Liver (tissue), 9 donors: ENCODE data around the gene C16orf74. TPM values are rescaled to one million over a fixed set of nuclear protein-coding genes. Genes with fewer than 3 reads are reported as not detected.
A peak's percentile ranks its signal among the peaks of the same experiment; 100 is the strongest.

ENCODE experiments used
- DNase-seq: peaks from one replicate; pipeline ENCODE4 v3.0.0-alpha.2; 2017; ENCODE audit warnings: low spot score
- H3K27ac ChIP-seq, 2 donors: one replicate each; pipeline ENCODE4 v1.7.0; 2013; ENCODE audit warnings: inconsistent platforms in 2 of 2, low read length in 2 of 2, control low read depth in 1 of 2, low read depth in 1 of 2, mild to moderate bottlenecking in 1 of 2
- H3K27me3 ChIP-seq, 4 donors: one replicate each; pipeline versions ENCODE4 v1.6.1 to v1.7.0; 2013; ENCODE audit warnings: low read length in 3 of 4, inconsistent platforms in 1 of 4, mild to moderate bottlenecking in 1 of 4, moderate library complexity in 1 of 4; ENCODE audit not compliant: control insufficient read depth in 4 of 4, insufficient read depth in 4 of 4
- H3K36me3 ChIP-seq, 4 donors: one replicate each; pipeline versions ENCODE4 v1.6.1 to v1.7.0; 2013; ENCODE audit warnings: low read length in 3 of 4, mild to moderate bottlenecking in 3 of 4, low read depth in 1 of 4, moderate library complexity in 1 of 4; ENCODE audit not compliant: control insufficient read depth in 4 of 4, insufficient read depth in 3 of 4
- H3K4me1 ChIP-seq, 4 donors: one replicate each; pipeline versions ENCODE4 v1.6.1 to v1.7.0; 2013; ENCODE audit warnings: low read length in 3 of 4, mild to moderate bottlenecking in 3 of 4, moderate library complexity in 1 of 4; ENCODE audit not compliant: control insufficient read depth in 4 of 4, insufficient read depth in 4 of 4
- H3K4me3 ChIP-seq, 3 donors: one replicate each; pipeline versions ENCODE4 v1.6.1 to v1.7.0; 2013; ENCODE audit warnings: low read length in 3 of 3, control low read depth in 1 of 3, low read depth in 1 of 3, mild to moderate bottlenecking in 1 of 3
- H3K9ac ChIP-seq, 2 donors: one replicate each; pipeline ENCODE4 v1.7.0; 2013; ENCODE audit warnings: low read length in 2 of 2, mild to moderate bottlenecking in 2 of 2, moderate library complexity in 2 of 2, control low read depth in 1 of 2, low read depth in 1 of 2
- H3K9me3 ChIP-seq, 4 donors: one replicate each; pipeline versions ENCODE4 v1.6.1 to v1.7.0; 2013; ENCODE audit warnings: low read length in 3 of 4; ENCODE audit not compliant: control insufficient read depth in 4 of 4
- EGR1 ChIP-seq, 2 donors: IDR thresholded peaks; 2 replicates each; pipeline ENCODE4 v1.6.1; 2016 to 2018; ENCODE audit warnings: antibody characterized with exemption in 2 of 2, low read depth in 2 of 2
- FOXA1 ChIP-seq: IDR thresholded peaks from 2 replicates; pipeline ENCODE4 v1.6.1; 2016; ENCODE audit warnings: antibody characterized with exemption
- GABPA ChIP-seq, 2 donors: IDR thresholded peaks in 1 of 2; conservative IDR thresholded peaks in 1 of 2; 2 replicates each; pipeline ENCODE4 v1.6.1; 2016; ENCODE audit warnings: antibody characterized with exemption in 2 of 2, mild to moderate bottlenecking in 1 of 2, moderate library complexity in 1 of 2
- HNF4G ChIP-seq: IDR thresholded peaks from 2 replicates; pipeline ENCODE4 v1.6.1; 2016; ENCODE audit warnings: antibody characterized with exemption
- JUND ChIP-seq, 2 donors: IDR thresholded peaks; 2 replicates each; pipeline ENCODE4 v1.6.1; 2016; ENCODE audit warnings: antibody characterized with exemption in 2 of 2
- MAX ChIP-seq: IDR thresholded peaks from 2 replicates; pipeline ENCODE4 v1.6.1; 2016; ENCODE audit warnings: antibody characterized with exemption
- RAD21 ChIP-seq, 2 donors: IDR thresholded peaks; 2 replicates each; pipeline ENCODE4 v1.6.1; 2016; ENCODE audit warnings: antibody characterized with exemption in 2 of 2, mild to moderate bottlenecking in 2 of 2
- TAF1 ChIP-seq: conservative IDR thresholded peaks from 2 replicates; pipeline ENCODE4 v1.6.1; 2016; ENCODE audit warnings: antibody characterized with exemption, mild to moderate bottlenecking
- YY1 ChIP-seq: IDR thresholded peaks from 2 replicates; pipeline ENCODE4 v1.6.1; 2016; ENCODE audit warnings: antibody characterized with exemption, mild to moderate bottlenecking
- WGBS: extraction: QIAGEN DNeasy Blood & Tissue Kit; methylation state at CpG from one replicate; pipeline ENCODE4 v1.1.7; 2013; 5-methylcytosine and 5-hydroxymethylcytosine counted together
- polyA plus RNA-seq, 2 donors: library from polyadenylated mRNA; stranded (reverse) in 1 of 2; unstranded in 1 of 2; fragments of 200-250 nt in 1 of 2; fragments of >200 nt in 1 of 2; fragmentation: Nextera tagmentation in 1 of 2; extraction: Ambion mirVana in 1 of 2; gene quantifications; one replicate each; pipeline versions ENCODE4 v1.2.1 to v1.2.3, GENCODE V29; 2013 to 2015
- total RNA-seq, 2 donors: library from RNA; depleted of rRNA; stranded (reverse); fragments of >200 nt; gene quantifications; one replicate each; pipeline ENCODE4 v1.2.3, GENCODE V29; 2014
- TF ChIP-seq, protein P1 (sequence below): fragments of 150-350 bp; IDR thresholded peaks from 2 replicates; pipeline ENCODE4 v1.5.1; 2017; ENCODE audit warnings: improper control_type of control experiment, low read depth, low read length; ENCODE audit not compliant: missing input control
- TF ChIP-seq, protein P2 (sequence below): IDR thresholded peaks from 2 replicates; pipeline ENCODE4 v1.6.1; 2016; ENCODE audit warnings: antibody characterized with exemption, mild to moderate bottlenecking
- TF ChIP-seq, protein P3 (sequence below): IDR thresholded peaks from 2 replicates; pipeline ENCODE4 v1.6.1; 2016; ENCODE audit warnings: antibody characterized with exemption
- donor health status: healthy.
- donor health status: healthy.
- donor health status: healthy.
- donor health status: healthy.
- donor health status: healthy.

The C16orf74 gene
- total and polyA plus RNA-seq, 4 donors: 0.37 to 0.75 (median 0.43) TPM

GRCh38 chr16:85759631-85760419, 8.9 kb upstream of the C16orf74 start:
- Histone ChIP-seq H3K4me3 (no peak overlapping the region), H3K27me3 (no peaks in the 10 kb centered on the region), H3K27ac (no peak overlapping the region), H3K9ac (no peak overlapping the region), H3K4me1 (no peaks in the 10 kb centered on the region), H3K9me3 (no peaks in the 10 kb centered on the region), H3K36me3 (no peaks in the 10 kb centered on the region)
- DNase-seq: peak; percentile 48
- 52% methylated on average over 20 of the region's 20 CpGs for WGBS
- TF ChIP-seq MAX (no peak), RAD21 (IDR thresholded peaks at IDR 0.05) (peak; percentile 72 to 81)
- TF ChIP-seq, protein P1, sequence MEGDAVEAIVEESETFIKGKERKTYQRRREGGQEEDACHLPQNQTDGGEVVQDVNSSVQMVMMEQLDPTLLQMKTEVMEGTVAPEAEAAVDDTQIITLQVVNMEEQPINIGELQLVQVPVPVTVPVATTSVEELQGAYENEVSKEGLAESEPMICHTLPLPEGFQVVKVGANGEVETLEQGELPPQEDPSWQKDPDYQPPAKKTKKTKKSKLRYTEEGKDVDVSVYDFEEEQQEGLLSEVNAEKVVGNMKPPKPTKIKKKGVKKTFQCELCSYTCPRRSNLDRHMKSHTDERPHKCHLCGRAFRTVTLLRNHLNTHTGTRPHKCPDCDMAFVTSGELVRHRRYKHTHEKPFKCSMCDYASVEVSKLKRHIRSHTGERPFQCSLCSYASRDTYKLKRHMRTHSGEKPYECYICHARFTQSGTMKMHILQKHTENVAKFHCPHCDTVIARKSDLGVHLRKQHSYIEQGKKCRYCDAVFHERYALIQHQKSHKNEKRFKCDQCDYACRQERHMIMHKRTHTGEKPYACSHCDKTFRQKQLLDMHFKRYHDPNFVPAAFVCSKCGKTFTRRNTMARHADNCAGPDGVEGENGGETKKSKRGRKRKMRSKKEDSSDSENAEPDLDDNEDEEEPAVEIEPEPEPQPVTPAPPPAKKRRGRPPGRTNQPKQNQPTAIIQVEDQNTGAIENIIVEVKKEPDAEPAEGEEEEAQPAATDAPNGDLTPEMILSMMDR: peak; percentile 58

DNA sequence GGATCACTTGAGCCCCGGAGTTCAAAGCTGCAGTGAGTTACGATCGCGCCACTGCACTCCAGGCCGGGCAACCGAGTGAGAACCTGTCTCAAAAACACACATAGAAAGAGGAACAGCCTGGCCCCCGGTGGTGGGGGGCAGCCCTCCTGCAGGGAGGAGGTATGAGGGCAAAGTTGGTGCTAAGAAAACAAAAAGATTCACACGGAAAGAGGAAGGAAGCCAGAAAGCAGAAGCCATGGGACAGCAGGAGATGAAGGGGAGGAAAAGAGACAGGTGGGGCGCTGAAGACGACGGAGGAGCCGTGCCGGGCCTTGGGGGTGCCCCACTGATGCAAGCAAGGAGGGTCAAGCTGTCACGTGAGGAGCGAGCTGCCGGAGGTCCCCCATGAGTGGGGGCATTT, 8.2 kb upstream of the C16orf74 start:
- no peak overlapping the region for H3K27ac ChIP-seq

GRCh38 chr16:85757341-85757822, 6.5 kb upstream of the C16orf74 start:
- H3K27me3 ChIP-seq: no peaks in the 10 kb centered on the region
- DNase-seq: no peak
- no peak overlapping the region for H3K27ac ChIP-seq
- no peaks in the 10 kb centered on the region for H3K4me1 ChIP-seq
- WGBS: 86% methylated on average over 7 of the region's 7 CpGs
- H3K9ac ChIP-seq: no peak overlapping the region
- H3K36me3 ChIP-seq: no peaks in the 10 kb centered on the region
- H3K4me3 ChIP-seq: no peak overlapping the region
- no peaks in the 10 kb centered on the region for H3K9me3 ChIP-seq
- no peak for TF ChIP-seq RAD21 (IDR thresholded peaks at IDR 0.05)
- TF ChIP-seq HNF4G: no peak
- TF ChIP-seq TAF1: no peak
- TF ChIP-seq, protein P2, sequence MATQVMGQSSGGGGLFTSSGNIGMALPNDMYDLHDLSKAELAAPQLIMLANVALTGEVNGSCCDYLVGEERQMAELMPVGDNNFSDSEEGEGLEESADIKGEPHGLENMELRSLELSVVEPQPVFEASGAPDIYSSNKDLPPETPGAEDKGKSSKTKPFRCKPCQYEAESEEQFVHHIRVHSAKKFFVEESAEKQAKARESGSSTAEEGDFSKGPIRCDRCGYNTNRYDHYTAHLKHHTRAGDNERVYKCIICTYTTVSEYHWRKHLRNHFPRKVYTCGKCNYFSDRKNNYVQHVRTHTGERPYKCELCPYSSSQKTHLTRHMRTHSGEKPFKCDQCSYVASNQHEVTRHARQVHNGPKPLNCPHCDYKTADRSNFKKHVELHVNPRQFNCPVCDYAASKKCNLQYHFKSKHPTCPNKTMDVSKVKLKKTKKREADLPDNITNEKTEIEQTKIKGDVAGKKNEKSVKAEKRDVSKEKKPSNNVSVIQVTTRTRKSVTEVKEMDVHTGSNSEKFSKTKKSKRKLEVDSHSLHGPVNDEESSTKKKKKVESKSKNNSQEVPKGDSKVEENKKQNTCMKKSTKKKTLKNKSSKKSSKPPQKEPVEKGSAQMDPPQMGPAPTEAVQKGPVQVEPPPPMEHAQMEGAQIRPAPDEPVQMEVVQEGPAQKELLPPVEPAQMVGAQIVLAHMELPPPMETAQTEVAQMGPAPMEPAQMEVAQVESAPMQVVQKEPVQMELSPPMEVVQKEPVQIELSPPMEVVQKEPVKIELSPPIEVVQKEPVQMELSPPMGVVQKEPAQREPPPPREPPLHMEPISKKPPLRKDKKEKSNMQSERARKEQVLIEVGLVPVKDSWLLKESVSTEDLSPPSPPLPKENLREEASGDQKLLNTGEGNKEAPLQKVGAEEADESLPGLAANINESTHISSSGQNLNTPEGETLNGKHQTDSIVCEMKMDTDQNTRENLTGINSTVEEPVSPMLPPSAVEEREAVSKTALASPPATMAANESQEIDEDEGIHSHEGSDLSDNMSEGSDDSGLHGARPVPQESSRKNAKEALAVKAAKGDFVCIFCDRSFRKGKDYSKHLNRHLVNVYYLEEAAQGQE: no peak
- TF ChIP-seq EGR1 (IDR thresholded peaks at IDR 0.05; ENCODE audit: low read depth in 2 of 2): no peak
- no peak for TF ChIP-seq MAX
- no peak for TF ChIP-seq FOXA1
- no peak for TF ChIP-seq GABPA (IDR thresholded peaks at IDR 0.05 in 1 of 2, conservative IDR thresholded peaks at IDR 0.05 in 1 of 2)
- TF ChIP-seq, protein P3, sequence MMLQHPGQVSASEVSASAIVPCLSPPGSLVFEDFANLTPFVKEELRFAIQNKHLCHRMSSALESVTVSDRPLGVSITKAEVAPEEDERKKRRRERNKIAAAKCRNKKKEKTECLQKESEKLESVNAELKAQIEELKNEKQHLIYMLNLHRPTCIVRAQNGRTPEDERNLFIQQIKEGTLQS: no peak
- TF ChIP-seq YY1: no peak
- TF ChIP-seq JUND (IDR thresholded peaks at IDR 0.05): no peak

More for the DNA sequence above, 8.2 kb upstream of the C16orf74 start:
- no peak for TF ChIP-seq HNF4G
- TF ChIP-seq, protein P2: no peak
- DNase-seq: no peak
- Histone ChIP-seq H3K9me3 (no peaks in the 10 kb centered on the region), H3K4me3 (no peak overlapping the region), H3K27me3 (no peaks in the 10 kb centered on the region), H3K9ac (no peak overlapping the region), H3K36me3 (no peaks in the 10 kb centered on the region), H3K4me1 (no peaks in the 10 kb centered on the region)
- WGBS: 69% methylated on average over 16 of the region's 16 CpGs
